HUES48 (cell line): ENCODE data around the gene ACVR1B.

Source experiments
- H3K27ac ChIP-seq: one replicate; pipeline ENCODE4 v1.7.0; 2013; ENCODE audit warnings: low read depth, low read length, inconsistent platforms
- H3K27me3 ChIP-seq: 2 replicates; pipeline ENCODE4 v1.6.1; 2013; ENCODE audit warnings: mild to moderate bottlenecking, low read length; ENCODE audit not compliant: control insufficient read depth, insufficient read depth
- H3K36me3 ChIP-seq: 2 replicates; pipeline ENCODE4 v1.6.1; 2013; ENCODE audit warnings: low read length; ENCODE audit not compliant: control insufficient read depth, insufficient read depth
- H3K4me1 ChIP-seq: 2 replicates; pipeline ENCODE4 v1.6.1; 2013; ENCODE audit warnings: mild to moderate bottlenecking, low read length; ENCODE audit not compliant: control insufficient read depth, insufficient read depth
- H3K4me3 ChIP-seq: 2 replicates; pipeline ENCODE4 v1.5.1; 2013; ENCODE audit warnings: mild to moderate bottlenecking, low read depth, low read length
- H3K9ac ChIP-seq: 2 replicates; pipeline ENCODE4 v1.6.1; 2013; ENCODE audit warnings: mild to moderate bottlenecking, low read depth, low read length, moderate library complexity
- H3K9me3 ChIP-seq: 2 replicates; pipeline ENCODE4 v1.6.1; 2013; ENCODE audit warnings: low read length; ENCODE audit not compliant: control insufficient read depth, insufficient read depth

Gene ACVR1B

DNA sequence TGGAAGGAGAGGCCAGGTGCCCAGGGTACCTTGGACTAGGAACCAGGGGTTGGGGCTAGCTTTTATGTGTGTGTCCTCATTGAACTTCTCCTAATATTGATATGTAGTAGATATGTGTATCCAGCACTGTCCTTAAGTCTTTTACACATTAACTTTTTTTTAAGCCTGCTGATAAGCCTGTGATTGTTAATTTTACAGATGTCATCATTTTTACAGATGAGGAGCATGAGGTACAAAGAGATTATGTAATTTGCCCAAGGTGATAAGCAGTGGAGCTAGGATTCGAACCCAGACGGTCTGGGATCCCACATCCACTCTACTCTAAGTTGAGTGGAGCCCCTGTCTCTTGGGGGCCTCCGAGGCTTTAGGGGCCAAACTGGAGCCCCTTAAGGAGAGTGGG is 89.5 kb downstream of the ACVR1B start:
- Histone ChIP-seq H3K27me3 (peaks cover 20% of the 10 kb centered on the region), H3K9me3 (no peaks in the 10 kb centered on the region), H3K27ac (no peak overlapping the region), H3K9ac (no peak overlapping the region), H3K36me3 (no peaks in the 10 kb centered on the region), H3K4me1 (peaks cover 8% of the 10 kb centered on the region; the same call in 1 of the 2 replicates), H3K4me3 (no peak overlapping the region)

DNA sequence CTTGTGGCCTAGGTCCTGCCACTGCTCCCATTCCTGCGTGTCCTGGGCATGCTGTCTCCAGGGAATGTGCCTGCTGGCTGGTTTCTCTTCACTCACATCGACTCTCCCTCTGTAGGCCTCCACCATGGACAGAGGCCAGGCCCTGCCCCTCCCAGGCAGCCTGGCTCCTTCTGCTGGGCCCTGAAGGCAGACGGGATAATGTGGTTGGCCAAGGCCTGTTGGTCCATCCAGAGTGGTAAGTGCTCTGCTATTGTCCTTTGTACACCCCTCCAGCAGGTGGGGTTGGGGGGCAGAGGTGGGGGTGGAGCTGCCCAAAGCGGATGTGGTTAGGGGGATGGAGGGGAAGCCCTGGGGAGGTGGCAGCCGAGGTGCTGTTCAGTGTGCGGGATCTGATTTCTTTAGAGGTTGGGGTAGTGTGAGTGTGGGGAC is 90.2 kb downstream of the ACVR1B start:
- H3K9ac ChIP-seq, result no peak overlapping the region
- H3K9me3 ChIP-seq, result no peaks in the 10 kb centered on the region
- H3K27ac ChIP-seq, result no peak overlapping the region
- H3K27me3 ChIP-seq, result peaks cover 13% of the 10 kb centered on the region
- H3K4me3 ChIP-seq, result no peak overlapping the region
- no peaks in the 10 kb centered on the region for H3K36me3 ChIP-seq
- 0 out of 2 replicates have a peak, but pooled peaks cover 5% of the 10 kb centered on the region for H3K4me1 ChIP-seq

DNA sequence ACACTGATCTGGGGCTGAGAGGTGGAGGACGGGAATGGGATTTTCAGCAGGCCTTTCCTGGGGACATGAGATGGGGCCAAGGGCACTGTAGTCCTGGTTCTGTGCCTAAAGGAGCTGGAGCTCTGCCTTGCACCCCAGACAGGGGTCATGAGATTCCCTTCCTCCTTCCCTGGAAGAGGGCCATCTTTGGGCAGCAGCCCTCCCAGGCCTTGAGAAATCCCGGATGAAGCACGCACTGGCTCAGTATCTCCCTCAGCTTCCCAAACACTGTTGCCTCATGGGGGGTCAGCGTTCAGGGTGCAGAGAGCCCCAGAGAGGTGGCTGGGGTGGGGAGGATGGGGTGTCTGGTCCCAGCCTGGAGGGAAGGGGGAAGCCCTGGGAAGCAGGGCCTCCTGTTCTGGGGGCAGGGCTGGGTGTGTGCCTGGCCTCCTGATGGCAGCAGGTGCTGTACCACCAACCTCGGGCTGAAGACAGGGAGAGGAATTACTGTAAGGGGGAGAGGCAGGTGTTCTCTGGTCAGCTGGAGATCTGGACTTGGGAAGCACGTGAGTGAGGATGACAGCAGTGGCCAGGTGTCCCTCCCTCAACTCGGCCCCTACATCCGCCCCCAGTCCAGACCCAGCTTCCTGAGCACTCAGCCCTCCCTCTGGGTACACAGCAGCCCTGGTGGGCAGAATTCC is 91.3 kb downstream of the ACVR1B start:
- Histone ChIP-seq H3K27me3 (peaks cover 12% of the 10 kb centered on the region), H3K9me3 (no peaks in the 10 kb centered on the region), H3K9ac (no peak overlapping the region), H3K4me3 (no peak overlapping the region), H3K27ac (no peak overlapping the region), H3K36me3 (no peaks in the 10 kb centered on the region), H3K4me1 (0 out of 2 replicates have a peak, but pooled peaks cover 5% of the 10 kb centered on the region)

DNA sequence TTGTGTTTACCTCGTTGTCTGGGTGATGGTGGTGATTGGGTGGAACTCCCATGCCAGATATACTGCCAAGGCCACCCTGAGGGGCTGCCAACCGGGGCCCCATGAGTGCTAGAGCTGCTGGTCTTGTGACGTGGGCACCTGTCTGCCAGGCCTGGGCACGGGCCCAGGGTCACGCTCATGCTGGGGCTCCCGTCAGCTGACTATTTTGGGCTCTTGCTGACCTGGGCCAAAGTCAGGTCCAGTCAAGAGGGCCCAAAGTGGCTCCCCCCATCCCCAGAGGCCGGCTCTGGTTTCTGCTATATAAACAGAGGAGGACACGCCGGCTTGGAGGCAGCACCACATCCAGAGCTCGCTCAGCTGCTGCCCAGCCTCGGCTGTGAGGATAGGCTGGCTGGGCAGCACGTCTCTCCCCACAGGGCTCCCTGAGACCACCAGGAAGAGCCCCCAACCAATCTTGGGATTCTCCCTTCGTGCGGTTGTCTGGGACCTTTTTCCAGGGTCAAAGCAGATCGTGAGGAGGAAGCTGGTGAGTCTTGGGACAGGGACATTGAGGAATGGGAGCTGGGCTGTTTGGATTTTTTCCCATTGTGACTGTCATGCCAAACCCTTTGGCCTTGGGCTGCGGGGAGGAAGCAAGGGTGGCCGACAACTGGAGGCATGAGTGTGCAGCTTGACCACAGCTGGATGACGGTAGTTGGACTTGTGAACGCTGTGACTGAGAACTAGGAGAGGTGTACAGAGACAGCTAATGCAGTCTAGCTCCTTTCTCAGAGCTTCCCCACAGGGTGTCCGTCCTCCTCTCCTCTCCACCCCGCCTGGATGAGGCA is 92.1 kb downstream of the ACVR1B start:
- 0 out of 2 replicates have a peak, but pooled peaks cover 3% of the 10 kb centered on the region for H3K4me1 ChIP-seq
- H3K36me3 ChIP-seq, result no peaks in the 10 kb centered on the region
- H3K27ac ChIP-seq, result no peak overlapping the region
- no peak overlapping the region for H3K9ac ChIP-seq
- H3K4me3 ChIP-seq, result no peak overlapping the region
- peaks cover 10% of the 10 kb centered on the region for H3K27me3 ChIP-seq
- H3K9me3 ChIP-seq, result no peaks in the 10 kb centered on the region

DNA sequence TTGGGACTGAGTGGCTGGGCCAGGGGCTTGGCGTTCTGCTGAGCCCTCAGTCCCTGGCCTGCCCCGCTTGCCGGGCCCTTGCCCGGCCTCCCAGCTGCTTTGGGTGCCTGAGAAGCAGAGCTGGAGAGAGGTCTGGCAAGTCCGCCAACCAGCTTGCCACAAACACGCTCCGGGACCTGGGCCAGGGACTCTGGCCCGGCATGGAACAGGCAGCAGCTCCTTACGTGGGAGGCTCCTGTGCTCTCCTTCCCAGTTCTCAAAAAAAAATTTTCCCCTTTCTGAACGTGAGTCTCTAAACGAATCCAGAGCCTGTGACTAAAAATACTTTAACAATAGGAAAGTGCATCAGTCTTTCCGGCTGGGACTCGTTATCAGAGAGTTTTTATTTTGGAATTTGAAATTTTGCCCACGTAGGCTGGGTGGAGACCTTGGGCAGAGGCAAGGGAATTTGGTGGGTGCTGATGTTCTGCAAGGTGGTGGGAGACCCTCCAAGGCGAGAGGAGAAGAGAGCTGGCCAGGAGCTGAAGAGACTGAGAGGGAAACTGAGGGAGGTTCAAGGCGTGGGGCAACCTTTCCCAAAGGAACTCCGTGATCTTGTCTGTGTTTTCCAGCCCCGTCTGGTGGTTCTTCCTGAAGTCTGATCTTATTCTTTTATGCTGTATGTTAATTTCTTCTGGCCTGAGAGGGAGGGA is 92.9 kb downstream of the ACVR1B start:
- H3K9ac ChIP-seq, result no peak overlapping the region
- 0 out of 2 replicates have a peak, but pooled peaks cover 3% of the 10 kb centered on the region for H3K4me1 ChIP-seq
- no peaks in the 10 kb centered on the region for H3K36me3 ChIP-seq
- no peaks in the 10 kb centered on the region for H3K9me3 ChIP-seq
- no peak overlapping the region for H3K27ac ChIP-seq
- H3K27me3 ChIP-seq, result peaks cover 11% of the 10 kb centered on the region
- no peak overlapping the region for H3K4me3 ChIP-seq

DNA sequence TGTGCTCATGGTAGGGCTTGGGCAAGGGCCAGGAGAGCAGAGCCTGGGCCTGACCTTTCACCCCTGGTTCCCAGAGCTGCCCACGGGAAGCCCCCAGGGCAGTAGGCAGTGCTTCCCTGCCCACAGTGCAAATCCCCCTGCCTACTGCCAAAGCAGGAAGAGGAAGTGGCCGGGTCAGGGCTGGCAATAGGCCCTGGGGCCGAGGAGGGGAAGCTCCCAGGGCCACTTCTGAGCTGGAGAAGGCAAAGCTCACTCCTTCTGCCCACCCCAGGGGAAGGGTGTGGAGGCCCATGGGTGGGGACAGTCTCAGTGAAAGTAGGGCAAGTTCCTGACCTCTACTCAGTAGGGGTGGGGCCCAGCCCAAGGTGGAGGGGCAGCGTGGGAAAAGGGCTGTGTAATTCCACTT is 94.3 kb downstream of the ACVR1B start:
- Histone ChIP-seq H3K9ac (no peak overlapping the region), H3K4me1 (peaks cover 11% of the 10 kb centered on the region; the same call in 1 of the 2 replicates), H3K27me3 (peaks cover 25% of the 10 kb centered on the region), H3K9me3 (no peaks in the 10 kb centered on the region), H3K4me3 (no peak overlapping the region), H3K27ac (no peak overlapping the region), H3K36me3 (no peaks in the 10 kb centered on the region)
